Activated CD8-positive, alpha-beta memory T cell treated with anti-CD3 and anti-CD28 coated beads, Interleukin-2, amount 50 U/mL, for 1 hour (primary cell): Measurements from ENCODE around the gene HILPDA.

Experiments used
- DNase-seq: peaks from one replicate; pipeline ENCODE4 v3.0.0-alpha.2; 2020; ENCODE audit errors: extremely low read depth

The HILPDA gene

GRCh38 chr7:128455543-128456254 is at the start of gene HILPDA:
Gene HILPDA, plus strand, starts transcription at chr7:128455878. Its CDS starts 1,391 bp downstream, at chr7:128457269.
- DNase-seq: peak; percentile 78

GRCh38 chr7:128406314-128407232 is 49.1 kb upstream of the HILPDA start:
- no peak for DNase-seq

GRCh38 chr7:128407233-128407589 is 48.5 kb upstream of the HILPDA start:
- no peak for DNase-seq

- no peak for DNase-seq
Measured at GRCh38 chr7:128407751-128408708, 47.6 kb upstream of the HILPDA start.

GRCh38 chr7:128408709-128409595 is 46.7 kb upstream of the HILPDA start:
- DNase-seq: no peak

GRCh38 chr7:128409596-128410450 is 45.9 kb upstream of the HILPDA start, which contains the start of gene IMPDH1:
Gene IMPDH1, minus strand, starts transcription at chr7:128409982. Its CDS starts 81 bp downstream, at chr7:128409901.
- no peak for DNase-seq

GRCh38 chr7:128410451-128410753 is 45.3 kb upstream of the HILPDA start:
- DNase-seq: no peak

- DNase-seq: no peak
Measured at GRCh38 chr7:128415217-128415785, 40.4 kb upstream of the HILPDA start.

- DNase-seq: no peak
Measured at GRCh38 chr7:128417071-128417470, 38.6 kb upstream of the HILPDA start.

- no peak for DNase-seq
Measured at GRCh38 chr7:128419257-128419656, 36.4 kb upstream of the HILPDA start.

GRCh38 chr7:128420773-128421172 is 34.9 kb upstream of the HILPDA start:
- DNase-seq: no peak

GRCh38 chr7:128421384-128421783 is 34.3 kb upstream of the HILPDA start:
- DNase-seq: no peak

- no peak for DNase-seq
Measured at GRCh38 chr7:128422037-128422436, 33.6 kb upstream of the HILPDA start.

- DNase-seq: no peak
Measured at GRCh38 chr7:128422842-128423241, 32.8 kb upstream of the HILPDA start.

- DNase-seq: no peak
Measured at GRCh38 chr7:128424686-128425275, 30.9 kb upstream of the HILPDA start.

GRCh38 chr7:128425850-128426249 is 29.8 kb upstream of the HILPDA start:
- DNase-seq: no peak

GRCh38 chr7:128427289-128427891 is 28.3 kb upstream of the HILPDA start:
- no peak for DNase-seq

- no peak for DNase-seq
Measured at GRCh38 chr7:128430207-128430606, 25.5 kb upstream of the HILPDA start.

- no peak for DNase-seq
Measured at GRCh38 chr7:128431221-128431620, 24.5 kb upstream of the HILPDA start.
